ENCODE results near the gene FARSA.
"Not testable (repeated sequence)": the region's sequence is repeated elsewhere in the genome, so short reads cannot be mapped to it uniquely, and the experiment has no call there.

- TF ChIP-seq POLR2A (IDR thresholded peaks at IDR 0.05) = not testable (repeated sequence)
- TF ChIP-seq, protein P1, sequence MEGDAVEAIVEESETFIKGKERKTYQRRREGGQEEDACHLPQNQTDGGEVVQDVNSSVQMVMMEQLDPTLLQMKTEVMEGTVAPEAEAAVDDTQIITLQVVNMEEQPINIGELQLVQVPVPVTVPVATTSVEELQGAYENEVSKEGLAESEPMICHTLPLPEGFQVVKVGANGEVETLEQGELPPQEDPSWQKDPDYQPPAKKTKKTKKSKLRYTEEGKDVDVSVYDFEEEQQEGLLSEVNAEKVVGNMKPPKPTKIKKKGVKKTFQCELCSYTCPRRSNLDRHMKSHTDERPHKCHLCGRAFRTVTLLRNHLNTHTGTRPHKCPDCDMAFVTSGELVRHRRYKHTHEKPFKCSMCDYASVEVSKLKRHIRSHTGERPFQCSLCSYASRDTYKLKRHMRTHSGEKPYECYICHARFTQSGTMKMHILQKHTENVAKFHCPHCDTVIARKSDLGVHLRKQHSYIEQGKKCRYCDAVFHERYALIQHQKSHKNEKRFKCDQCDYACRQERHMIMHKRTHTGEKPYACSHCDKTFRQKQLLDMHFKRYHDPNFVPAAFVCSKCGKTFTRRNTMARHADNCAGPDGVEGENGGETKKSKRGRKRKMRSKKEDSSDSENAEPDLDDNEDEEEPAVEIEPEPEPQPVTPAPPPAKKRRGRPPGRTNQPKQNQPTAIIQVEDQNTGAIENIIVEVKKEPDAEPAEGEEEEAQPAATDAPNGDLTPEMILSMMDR (IDR thresholded peaks at IDR 0.05) = not testable (repeated sequence)
Observed at GRCh38 chr19:12976109-12976508, 42.6 kb upstream of the FARSA start.
